Measurements from ENCODE around the gene DLG2.

- TF ChIP-seq, protein P1, sequence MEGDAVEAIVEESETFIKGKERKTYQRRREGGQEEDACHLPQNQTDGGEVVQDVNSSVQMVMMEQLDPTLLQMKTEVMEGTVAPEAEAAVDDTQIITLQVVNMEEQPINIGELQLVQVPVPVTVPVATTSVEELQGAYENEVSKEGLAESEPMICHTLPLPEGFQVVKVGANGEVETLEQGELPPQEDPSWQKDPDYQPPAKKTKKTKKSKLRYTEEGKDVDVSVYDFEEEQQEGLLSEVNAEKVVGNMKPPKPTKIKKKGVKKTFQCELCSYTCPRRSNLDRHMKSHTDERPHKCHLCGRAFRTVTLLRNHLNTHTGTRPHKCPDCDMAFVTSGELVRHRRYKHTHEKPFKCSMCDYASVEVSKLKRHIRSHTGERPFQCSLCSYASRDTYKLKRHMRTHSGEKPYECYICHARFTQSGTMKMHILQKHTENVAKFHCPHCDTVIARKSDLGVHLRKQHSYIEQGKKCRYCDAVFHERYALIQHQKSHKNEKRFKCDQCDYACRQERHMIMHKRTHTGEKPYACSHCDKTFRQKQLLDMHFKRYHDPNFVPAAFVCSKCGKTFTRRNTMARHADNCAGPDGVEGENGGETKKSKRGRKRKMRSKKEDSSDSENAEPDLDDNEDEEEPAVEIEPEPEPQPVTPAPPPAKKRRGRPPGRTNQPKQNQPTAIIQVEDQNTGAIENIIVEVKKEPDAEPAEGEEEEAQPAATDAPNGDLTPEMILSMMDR (IDR thresholded peaks at IDR 0.05): peak; percentile 74
- TF ChIP-seq ZFX (IDR thresholded peaks at IDR 0.05; ENCODE audit: borderline replicate concordance): no peak
Observed at GRCh38 chr11:84524422-84525051, 1102.6 kb downstream of the DLG2 start.

All from 22Rv1 (cell line).